HK-2 (cell line): ENCODE results near the gene GRK5.
A peak's percentile ranks its signal among the peaks of the same experiment; 100 is the strongest.
"Not testable (repeated sequence)": the region's sequence is repeated elsewhere in the genome, so short reads cannot be mapped to it uniquely, and the experiment has no call there.

Experiments
- DNase-seq: peaks from one replicate; pipeline ENCODE4 v3.0.0-alpha.2; 2018; ENCODE audit not compliant: unreplicated experiment

The GRK5 gene

GRCh38 chr10:119459681-119460340 is 252.4 kb downstream of the GRK5 start:
- DNase-seq, result no peak

- DNase-seq, result no peak
These were observed 253.2 kb downstream of the GRK5 start for GRCh38 chr10:119460369-119461195.

- peak; percentile 46 for DNase-seq
These were observed 254.0 kb downstream of the GRK5 start for GRCh38 chr10:119461380-119461779.

GRCh38 chr10:119461923-119462322 is 254.6 kb downstream of the GRK5 start:
- no peak for DNase-seq

- DNase-seq, result no peak
These were observed 255.4 kb downstream of the GRK5 start for GRCh38 chr10:119462773-119463172.

- DNase-seq, result not testable (repeated sequence)
These were observed 255.8 kb downstream of the GRK5 start for GRCh38 chr10:119463195-119463594.

GRCh38 chr10:119465085-119465484 is 257.7 kb downstream of the GRK5 start:
- no peak for DNase-seq

- no peak for DNase-seq
These were observed 258.7 kb downstream of the GRK5 start for GRCh38 chr10:119466076-119466475.

GRCh38 chr10:119466655-119467054 is 259.3 kb downstream of the GRK5 start:
- no peak for DNase-seq

GRCh38 chr10:119468542-119469324 is 261.4 kb downstream of the GRK5 start:
- DNase-seq, result no peak

- DNase-seq, result no peak
These were observed 261.9 kb downstream of the GRK5 start for GRCh38 chr10:119469325-119469707.

- DNase-seq, result no peak
These were observed 262.5 kb downstream of the GRK5 start for GRCh38 chr10:119469846-119470245.

GRCh38 chr10:119470920-119471702 is 263.7 kb downstream of the GRK5 start:
- no peak for DNase-seq

- DNase-seq, result no peak
These were observed 266.4 kb downstream of the GRK5 start for GRCh38 chr10:119473771-119474170.

GRCh38 chr10:119474606-119475005 is 267.2 kb downstream of the GRK5 start:
- DNase-seq, result no peak

GRCh38 chr10:119477444-119477843 is 270.1 kb downstream of the GRK5 start:
- DNase-seq, result no peak

- no peak for DNase-seq
These were observed 270.9 kb downstream of the GRK5 start for GRCh38 chr10:119478111-119478802.

GRCh38 chr10:119478811-119479341 is 271.5 kb downstream of the GRK5 start:
- DNase-seq, result no peak

- DNase-seq, result no peak
These were observed 272.2 kb downstream of the GRK5 start for GRCh38 chr10:119479532-119479931.

- DNase-seq, result no peak
These were observed 273.3 kb downstream of the GRK5 start for GRCh38 chr10:119480667-119481066.
